Measurements from ENCODE around the gene NTRK1.

The NTRK1 gene

DNA sequence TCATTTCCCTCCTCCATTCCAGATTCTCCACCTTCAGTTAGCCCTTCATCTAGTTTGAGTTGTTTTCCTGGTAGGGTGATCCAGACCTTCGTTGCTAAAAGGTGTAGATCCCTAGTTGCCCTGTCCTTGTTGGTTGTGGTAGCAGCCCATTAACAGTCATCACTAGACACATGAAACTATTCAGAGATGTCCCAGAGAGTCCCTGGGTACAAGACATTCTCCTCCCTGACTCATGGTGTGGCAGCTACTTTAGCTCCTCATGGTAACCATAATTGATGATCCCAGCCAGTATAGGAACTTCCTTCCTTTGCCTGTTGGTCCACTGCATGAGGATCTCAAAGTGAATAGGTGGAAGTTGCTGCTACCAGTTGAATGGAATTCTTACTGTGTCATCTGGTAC is 38.0 kb upstream of the NTRK1 start:
- no peaks in the 10 kb centered on the region for H3K4me1 ChIP-seq
- H3K27ac ChIP-seq, result no peak overlapping the region
- no peaks in the 10 kb centered on the region for H3K36me3 ChIP-seq
- H3K4me3 ChIP-seq, result no peak overlapping the region
- intact Hi-C loops (cut with DNase I; ENCODE audit: low total_unique reads), result no loop called here
- no peaks in the 10 kb centered on the region for H3K9me3 ChIP-seq
- TF ChIP-seq, protein P1, sequence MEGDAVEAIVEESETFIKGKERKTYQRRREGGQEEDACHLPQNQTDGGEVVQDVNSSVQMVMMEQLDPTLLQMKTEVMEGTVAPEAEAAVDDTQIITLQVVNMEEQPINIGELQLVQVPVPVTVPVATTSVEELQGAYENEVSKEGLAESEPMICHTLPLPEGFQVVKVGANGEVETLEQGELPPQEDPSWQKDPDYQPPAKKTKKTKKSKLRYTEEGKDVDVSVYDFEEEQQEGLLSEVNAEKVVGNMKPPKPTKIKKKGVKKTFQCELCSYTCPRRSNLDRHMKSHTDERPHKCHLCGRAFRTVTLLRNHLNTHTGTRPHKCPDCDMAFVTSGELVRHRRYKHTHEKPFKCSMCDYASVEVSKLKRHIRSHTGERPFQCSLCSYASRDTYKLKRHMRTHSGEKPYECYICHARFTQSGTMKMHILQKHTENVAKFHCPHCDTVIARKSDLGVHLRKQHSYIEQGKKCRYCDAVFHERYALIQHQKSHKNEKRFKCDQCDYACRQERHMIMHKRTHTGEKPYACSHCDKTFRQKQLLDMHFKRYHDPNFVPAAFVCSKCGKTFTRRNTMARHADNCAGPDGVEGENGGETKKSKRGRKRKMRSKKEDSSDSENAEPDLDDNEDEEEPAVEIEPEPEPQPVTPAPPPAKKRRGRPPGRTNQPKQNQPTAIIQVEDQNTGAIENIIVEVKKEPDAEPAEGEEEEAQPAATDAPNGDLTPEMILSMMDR (IDR thresholded peaks at IDR 0.05), result no peak
- H3K27me3 ChIP-seq, result peaks cover 0 to 5% of the 10 kb centered on the region in 2 donors
- no peak for DNase-seq

DNA sequence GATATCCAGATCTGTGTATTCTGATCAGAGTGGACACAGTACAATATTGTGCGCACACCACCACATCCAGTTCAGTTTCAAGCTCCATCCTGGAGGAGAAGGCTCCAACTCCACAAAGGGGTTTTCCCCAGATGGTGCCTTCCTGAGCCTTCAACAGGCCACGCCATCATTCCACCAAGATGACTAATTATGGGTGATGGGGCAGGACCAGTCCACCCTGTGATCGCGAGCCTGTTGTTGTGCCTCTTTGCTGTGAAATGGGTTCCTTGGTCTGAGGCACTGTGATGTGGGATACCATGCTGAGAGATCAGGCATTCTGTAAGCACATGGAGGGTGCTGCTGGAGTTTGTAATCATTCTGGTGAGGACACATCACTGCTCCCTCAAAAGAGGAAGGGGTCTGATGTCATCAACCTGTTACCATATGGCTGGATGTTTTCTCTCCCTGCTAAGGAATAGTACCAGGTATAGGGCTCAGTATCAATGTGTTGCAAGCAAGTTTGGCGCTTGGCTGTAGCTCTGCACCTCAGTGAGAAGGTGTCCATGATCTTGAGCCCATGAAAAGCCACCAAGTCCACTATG is 37.4 kb upstream of the NTRK1 start:
- no peaks in the 10 kb centered on the region for H3K4me1 ChIP-seq
- H3K9me3 ChIP-seq, result no peaks in the 10 kb centered on the region
- no peaks in the 10 kb centered on the region for H3K36me3 ChIP-seq
- DNase-seq, result no peak
- no peak overlapping the region for H3K4me3 ChIP-seq
- intact Hi-C loops (cut with DNase I; ENCODE audit: low total_unique reads), result no loop called here
- no peak overlapping the region for H3K27ac ChIP-seq
- TF ChIP-seq, protein P1 (IDR thresholded peaks at IDR 0.05), result no peak
- peaks cover 0 to 5% of the 10 kb centered on the region in 2 donors for H3K27me3 ChIP-seq

DNA sequence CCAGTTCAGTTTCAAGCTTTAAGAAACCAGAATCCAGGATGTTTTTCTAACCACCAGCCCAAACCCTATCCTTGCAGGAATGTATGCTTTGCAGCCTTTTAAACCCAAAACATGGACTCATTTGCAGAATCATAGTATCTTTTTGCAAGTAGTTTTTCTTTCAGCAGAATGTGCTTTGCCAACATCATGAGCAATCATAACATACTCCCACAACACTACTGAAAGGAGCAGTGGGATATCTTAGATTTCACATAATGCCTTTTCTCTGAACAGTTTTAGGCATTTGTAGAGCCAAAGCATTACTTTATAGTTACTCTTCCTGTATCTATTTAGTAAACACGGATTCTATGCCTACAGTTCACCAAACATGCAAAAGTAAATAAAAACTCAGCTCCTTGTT is 34.0 kb upstream of the NTRK1 start:
- Histone ChIP-seq H3K27me3 (peaks cover 0 to 21% of the 10 kb centered on the region in 2 donors), H3K36me3 (no peaks in the 10 kb centered on the region), H3K4me3 (no peak overlapping the region), H3K4me1 (no peaks in the 10 kb centered on the region), H3K27ac (no peak overlapping the region), H3K9me3 (no peaks in the 10 kb centered on the region)
- no peak for DNase-seq
- intact Hi-C loops (cut with DNase I; ENCODE audit: low total_unique reads), result no loop called here
- TF ChIP-seq, protein P1 (IDR thresholded peaks at IDR 0.05), result no peak

DNA sequence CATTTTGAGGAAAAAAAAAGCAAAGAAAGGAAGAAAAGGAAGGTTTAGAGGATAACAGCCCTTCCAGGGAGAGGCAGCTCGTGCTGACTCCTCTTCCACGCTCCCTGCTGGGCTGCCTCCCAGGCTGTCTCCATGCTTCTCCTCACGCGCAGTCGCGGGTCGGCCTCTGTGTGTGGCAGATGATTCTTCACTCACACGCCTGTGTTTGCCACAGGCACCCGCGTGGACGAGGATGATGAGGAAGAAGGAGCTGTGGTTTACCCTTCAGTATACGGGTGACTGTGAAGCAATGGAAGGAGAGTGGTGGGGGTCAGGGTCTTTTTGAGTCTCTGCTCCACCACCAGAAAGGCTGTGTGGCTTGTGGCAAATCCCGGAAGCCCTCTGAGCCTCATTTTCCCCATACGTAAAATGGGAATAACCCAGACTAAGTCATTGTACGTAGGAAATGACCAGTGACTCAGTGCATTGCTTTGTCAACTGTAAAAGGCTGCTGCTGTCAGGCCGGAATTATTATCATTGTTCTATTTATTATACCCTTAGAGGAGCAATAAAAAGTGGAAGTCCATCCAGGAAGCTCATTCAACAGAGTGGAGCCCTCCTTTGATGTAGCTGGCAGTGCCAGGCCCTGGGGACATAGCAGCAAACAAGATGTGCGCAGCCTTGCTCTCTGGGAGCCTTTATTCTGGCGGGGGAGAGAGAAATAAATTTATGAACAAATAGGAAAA is 32.1 kb upstream of the NTRK1 start:
- Histone ChIP-seq H3K4me1 (no peaks in the 10 kb centered on the region), H3K9me3 (no peaks in the 10 kb centered on the region), H3K36me3 (no peaks in the 10 kb centered on the region), H3K27me3 (peaks cover 0 to 33% of the 10 kb centered on the region in 2 donors), H3K4me3 (no peak overlapping the region), H3K27ac (no peak overlapping the region)
- TF ChIP-seq, protein P1 (IDR thresholded peaks at IDR 0.05), result no peak
- no peak for DNase-seq
- intact Hi-C loops (cut with DNase I; ENCODE audit: low total_unique reads), result no loop called here

DNA sequence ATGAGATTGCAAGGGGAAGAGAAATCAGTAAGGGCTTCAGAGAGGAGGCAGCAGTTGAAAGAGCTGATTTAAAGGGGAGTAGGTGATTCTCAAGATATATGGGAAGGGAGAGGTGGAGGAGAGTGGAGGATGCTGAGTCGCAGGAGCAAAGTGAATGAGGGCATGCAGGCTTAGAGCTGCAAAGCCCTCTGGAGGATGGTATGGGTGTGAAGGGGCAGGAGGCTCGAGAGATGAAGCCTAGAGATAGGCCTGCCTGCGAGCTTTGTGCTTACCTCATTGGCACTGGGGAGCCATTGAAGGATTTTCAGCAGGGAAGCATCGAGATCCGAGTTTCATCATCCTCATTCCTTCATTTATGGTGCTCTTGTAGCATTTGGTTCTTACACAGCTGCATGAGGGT is 28.2 kb upstream of the NTRK1 start:
- Histone ChIP-seq H3K9me3 (no peaks in the 10 kb centered on the region), H3K27ac (no peak overlapping the region), H3K27me3 (peaks cover 0 to 52% of the 10 kb centered on the region in 2 donors), H3K4me3 (no peak overlapping the region), H3K36me3 (no peaks in the 10 kb centered on the region), H3K4me1 (no peaks in the 10 kb centered on the region)
- DNase-seq, result no peak
- intact Hi-C loops (cut with DNase I; ENCODE audit: low total_unique reads), result no loop called here
- TF ChIP-seq, protein P1 (IDR thresholded peaks at IDR 0.05), result no peak
